NCI-H2227 (cell line): ENCODE measurements around the gene TMEM38A.
"Not testable (repeated sequence)": the region's sequence is repeated elsewhere in the genome, so short reads cannot be mapped to it uniquely, and the experiment has no call there.

Experiments
- DNase-seq: peaks from one replicate; lab custom pipeline; 2025; ENCODE audit not compliant: unreplicated experiment; lab: John Stamatoyannopoulos, UW

The TMEM38A gene

GRCh38 chr19:16637535-16637934 lies 23.4 kb upstream of the TMEM38A start:
- no peak for DNase-seq

- DNase-seq = no peak
Observed at GRCh38 chr19:16638666-16639065, 22.3 kb upstream of the TMEM38A start.

- DNase-seq = no peak
Observed at GRCh38 chr19:16640951-16641350, 20.0 kb upstream of the TMEM38A start.

- no peak for DNase-seq
Observed at GRCh38 chr19:16641695-16642094, 19.2 kb upstream of the TMEM38A start.

- DNase-seq = no peak
Observed at GRCh38 chr19:16645140-16645539, 15.8 kb upstream of the TMEM38A start.

- no peak for DNase-seq
Observed at GRCh38 chr19:16649734-16650133, 11.2 kb upstream of the TMEM38A start.

- DNase-seq = no peak
Observed at GRCh38 chr19:16650821-16651220, 10.1 kb upstream of the TMEM38A start.

GRCh38 chr19:16651421-16652188 lies 9.3 kb upstream of the TMEM38A start:
- DNase-seq = not testable (repeated sequence)

- no peak for DNase-seq
Observed at GRCh38 chr19:16652854-16653253, 8.1 kb upstream of the TMEM38A start.

GRCh38 chr19:16654140-16654539 lies 6.8 kb upstream of the TMEM38A start:
- no peak for DNase-seq

- DNase-seq = no peak
Observed at GRCh38 chr19:16654627-16655026, 6.3 kb upstream of the TMEM38A start.

- no peak for DNase-seq
Observed at GRCh38 chr19:16655727-16656126, 5.2 kb upstream of the TMEM38A start.

- DNase-seq = no peak
Observed at GRCh38 chr19:16657384-16657783, 3.6 kb upstream of the TMEM38A start.

- DNase-seq = no peak
Observed at GRCh38 chr19:16659464-16659831, 1.5 kb upstream of the TMEM38A start.

- peak; percentile 97 for DNase-seq
Observed at GRCh38 chr19:16659832-16660708, 869 bp upstream of the TMEM38A start, which contains the start of gene SMIM7. Gene SMIM7, minus strand, starts transcription at chr19:16660144. Its CDS starts 34 bp downstream, at chr19:16660110.

- no peak for DNase-seq
Observed at GRCh38 chr19:16661480-16662034, 618 bp downstream of the TMEM38A start.

- DNase-seq = no peak
Observed at GRCh38 chr19:16668176-16668575, 7.2 kb downstream of the TMEM38A start.

- DNase-seq = not testable (repeated sequence)
Observed at GRCh38 chr19:16668702-16669101, 7.8 kb downstream of the TMEM38A start.

GRCh38 chr19:16670291-16670690 lies 9.4 kb downstream of the TMEM38A start:
- no peak for DNase-seq

GRCh38 chr19:16671652-16672274 lies 10.8 kb downstream of the TMEM38A start:
- no peak for DNase-seq

GRCh38 chr19:16673231-16673630 lies 12.3 kb downstream of the TMEM38A start:
- DNase-seq = no peak
